CD8-positive, alpha-beta memory T cell (primary cell): Measurements from ENCODE around the gene CCDC93. TPM values are rescaled to one million over a fixed set of nuclear protein-coding genes. Genes with fewer than 3 reads are reported as not detected.
"Not testable (repeated sequence)": the region's sequence is repeated elsewhere in the genome, so short reads cannot be mapped to it uniquely, and the experiment has no call there.

ENCODE experiments used
- CTCF ChIA-PET: fragments of 350-600 bp; sonication (Branson Sonifier 250); formaldehyde crosslinking; loops from one replicate; lab custom pipeline; 2021; ENCODE audit warnings: antibody characterized with exemption; lab: Charles Lee
- POLR2A ChIA-PET: fragments of 350-600 bp; sonication (Branson Sonifier 250); formaldehyde crosslinking; loops from one replicate; lab custom pipeline; 2021; ENCODE audit warnings: antibody characterized with exemption; lab: Charles Lee
- DNase-seq, 5 donors: peaks; one replicate each; pipeline versions ENCODE4 v3.0.0 to v3.0.0-alpha.2; 2020 to 2022; ENCODE audit warnings: mixed read lengths in 1 of 5
- H3K27ac ChIP-seq: one replicate; pipeline ENCODE4 v1.7.0; 2013; ENCODE audit warnings: low read depth, mild to moderate bottlenecking, low read length, moderate library complexity
- H3K27me3 ChIP-seq: 2 replicates; pipeline ENCODE4 v1.7.0; 2013; ENCODE audit warnings: low read length, mild to moderate bottlenecking; ENCODE audit not compliant: insufficient read depth, poor library complexity, severe bottlenecking
- H3K36me3 ChIP-seq: 2 replicates; pipeline ENCODE4 v1.7.0; 2013; ENCODE audit warnings: mild to moderate bottlenecking, low read length, moderate library complexity; ENCODE audit not compliant: insufficient read depth
- H3K4me1 ChIP-seq: 2 replicates; pipeline ENCODE4 v1.7.0; 2013; ENCODE audit warnings: mild to moderate bottlenecking, low read length, moderate library complexity; ENCODE audit not compliant: insufficient read depth
- H3K4me3 ChIP-seq: 2 replicates; pipeline ENCODE4 v1.7.0; 2013; ENCODE audit warnings: mild to moderate bottlenecking, low read length
- H3K9me3 ChIP-seq: 2 replicates; pipeline ENCODE4 v1.7.0; 2013; ENCODE audit warnings: mild to moderate bottlenecking, low read length
- H3K27ac Mint-ChIP-seq, 8 donors: one replicate each; pipeline ENCODE4 v1.8.0; 2020 to 2021; ENCODE audit warnings: mixed read lengths in 8 of 8, mild to moderate bottlenecking in 6 of 8, inconsistent platforms in 3 of 8, moderate library complexity in 3 of 8
- H3K27me3 Mint-ChIP-seq, 2 donors: one replicate each; pipeline ENCODE4 v1.8.0; 2020 to 2021; ENCODE audit warnings: mixed read lengths in 2 of 2, mild to moderate bottlenecking in 1 of 2, moderate library complexity in 1 of 2
- H3K36me3 Mint-ChIP-seq, 3 donors: one replicate each; pipeline ENCODE4 v1.8.0; 2020 to 2021; ENCODE audit warnings: mixed read lengths in 3 of 3, inconsistent platforms in 1 of 3, mild to moderate bottlenecking in 1 of 3
- H3K4me1 Mint-ChIP-seq, 3 donors: one replicate each; pipeline ENCODE4 v1.8.0; 2020 to 2021; ENCODE audit warnings: mixed read lengths in 3 of 3, inconsistent platforms in 1 of 3, mild to moderate bottlenecking in 1 of 3
- H3K4me3 Mint-ChIP-seq, 7 donors: one replicate each; pipeline ENCODE4 v1.8.0; 2020 to 2021; ENCODE audit warnings: mixed read lengths in 7 of 7, mild to moderate bottlenecking in 6 of 7, moderate library complexity in 4 of 7, inconsistent platforms in 2 of 7
- H3K9me3 Mint-ChIP-seq, 5 donors: one replicate each; pipeline ENCODE4 v1.8.0; 2020 to 2022; ENCODE audit warnings: mixed read lengths in 5 of 5, mild to moderate bottlenecking in 3 of 5, moderate library complexity in 2 of 5, inconsistent platforms in 1 of 5
- polyA plus RNA-seq: library from polyadenylated mRNA; unstranded; fragments of 300-500 nt; fragmentation: Illumina TruSeq; gene quantifications from one replicate; pipeline ENCODE4 v1.2.3, GENCODE V29; 2021
- total RNA-seq, 2 experiments: library from RNA; stranded (reverse); gene quantifications; one replicate each; pipeline ENCODE4 v1.2.3, GENCODE V29; 2021

The CCDC93 gene
- total and polyA plus RNA-seq, 3 experiments from 2014 or later = 8.7 to 33.5 (median 32.7) TPM

DNA sequence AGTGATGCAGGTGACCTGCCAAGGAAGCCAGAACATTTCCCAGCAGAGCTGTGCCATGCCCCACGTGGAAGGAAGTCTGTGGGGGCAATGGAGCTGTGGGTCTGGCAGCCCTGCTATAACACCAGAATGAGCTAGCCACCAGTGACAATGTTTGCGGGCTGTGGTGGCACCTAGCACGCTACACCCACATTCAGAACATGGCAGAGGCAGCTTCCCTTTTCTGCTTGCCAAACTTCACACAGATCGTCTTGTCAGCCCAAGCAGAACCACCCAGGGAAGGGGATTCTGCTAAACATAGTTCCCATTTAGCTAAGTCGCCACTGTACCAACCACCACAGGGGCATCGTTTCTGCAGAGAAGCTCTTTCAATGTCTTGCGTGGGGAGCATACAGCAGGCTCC lies 27.0 kb upstream of the CCDC93 start:
- ChIA-PET CTCF (interaction anchor here (1.2 kb wide), 1 partner anchor 8 kb away, joined by 5 read pairs; no protein-coding TSS in a partner anchor), POLR2A (no interaction called here)
- Mint-ChIP-seq H3K4me3 (no peak overlapping the region), H3K36me3 (peaks cover 0 to 3% (median 0%) of the 10 kb centered on the region in 3 donors), H3K4me1 (no peaks in the 10 kb centered on the region), H3K27me3 (peaks cover 11 to 71% of the 10 kb centered on the region in 2 donors), H3K27ac (no peak overlapping the region), H3K9me3 (peaks cover 0 to 9% (median 5%) of the 10 kb centered on the region in 5 donors)
- Histone ChIP-seq H3K27me3 (peaks cover 6% of the 10 kb centered on the region), H3K27ac (no peak overlapping the region), H3K9me3 (no peaks in the 10 kb centered on the region), H3K4me3 (no peak overlapping the region), H3K4me1 (no peaks in the 10 kb centered on the region), H3K36me3 (no peaks in the 10 kb centered on the region)
- no peak for DNase-seq

DNA sequence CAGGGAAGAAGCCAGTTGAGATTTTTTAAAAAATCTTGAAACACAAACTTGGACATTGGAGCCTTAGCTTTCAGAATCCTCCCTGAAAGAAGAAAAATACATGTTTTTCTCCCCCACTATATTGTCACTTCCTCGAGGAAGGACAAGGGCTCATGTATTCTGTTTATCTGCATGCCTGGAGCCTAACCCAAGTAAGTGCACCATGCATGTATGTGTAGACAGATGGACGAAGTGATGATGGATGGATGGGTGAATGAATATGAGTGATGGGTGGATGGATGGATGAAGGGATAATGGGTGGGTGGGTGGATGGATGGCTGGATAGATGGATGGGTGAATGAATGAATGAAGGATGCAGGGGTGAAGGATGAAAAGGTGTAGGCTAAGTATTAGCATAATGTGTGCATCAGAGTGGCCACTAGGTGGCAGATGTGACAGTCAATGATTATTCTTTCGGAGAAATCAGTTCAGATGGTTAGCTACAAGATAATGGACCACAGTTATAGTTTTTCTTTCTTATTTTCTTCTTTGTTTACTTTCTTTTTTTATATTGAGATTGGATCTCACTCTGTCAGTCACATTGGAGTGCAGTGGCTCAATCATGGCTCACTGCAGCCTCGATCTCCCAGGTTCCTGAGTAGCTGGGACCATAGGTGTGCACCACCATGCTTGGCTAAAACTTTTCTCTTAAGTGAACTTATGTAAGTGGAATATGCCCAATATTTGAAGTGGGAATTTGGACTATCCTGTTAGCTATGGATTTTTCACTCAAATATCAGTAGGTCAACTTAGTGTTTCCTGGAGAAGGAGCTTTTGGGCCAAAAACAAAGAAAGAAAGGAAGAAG lies 18.5 kb upstream of the CCDC93 start:
- Histone ChIP-seq H3K27me3 (peaks cover 8% of the 10 kb centered on the region), H3K9me3 (no peaks in the 10 kb centered on the region), H3K27ac (no peak overlapping the region), H3K4me3 (no peak overlapping the region), H3K36me3 (no peaks in the 10 kb centered on the region), H3K4me1 (no peaks in the 10 kb centered on the region)
- Mint-ChIP-seq H3K27ac (peak overlapping the region in 2 of 8 donors; percentile 1 to 77), H3K36me3 (peaks cover 0 to 3% (median 0%) of the 10 kb centered on the region in 3 donors), H3K27me3 (peaks cover 23 to 71% of the 10 kb centered on the region in 2 donors), H3K4me3 (no peak overlapping the region), H3K4me1 (no peaks in the 10 kb centered on the region), H3K9me3 (peaks cover 1 to 18% (median 10%) of the 10 kb centered on the region in 5 donors)
- ChIA-PET POLR2A (no interaction called here), CTCF (interaction anchor here (0.7 to 1.7 kb wide), 10 partner anchors 8 to 47 kb away, joined by 3 to 9 read pairs (median 4); partner anchors contain the start of gene CCDC93)
- DNase-seq = peak in 3 of 5 donors; percentile 14 to 60 (median 16)

GRCh38 chr2:118031566-118031965 lies 17.7 kb upstream of the CCDC93 start:
- Mint-ChIP-seq H3K36me3 (peaks cover 0 to 2% (median 0%) of the 10 kb centered on the region in 3 donors), H3K27me3 (peaks cover 29 to 68% of the 10 kb centered on the region in 2 donors), H3K9me3 (peaks cover 1 to 14% (median 8%) of the 10 kb centered on the region in 5 donors), H3K27ac (no peak overlapping the region), H3K4me1 (no peaks in the 10 kb centered on the region), H3K4me3 (no peak overlapping the region)
- no peak for DNase-seq
- Histone ChIP-seq H3K27me3 (peaks cover 16% of the 10 kb centered on the region), H3K36me3 (no peaks in the 10 kb centered on the region), H3K4me3 (no peak overlapping the region), H3K9me3 (no peaks in the 10 kb centered on the region), H3K27ac (no peak overlapping the region), H3K4me1 (no peaks in the 10 kb centered on the region)
- POLR2A ChIA-PET = no interaction called here
- CTCF ChIA-PET = interaction anchor here (1.7 kb wide), 1 partner anchor 17 kb away, joined by 9 read pairs; the partner anchor contains the start of gene CCDC93

- CTCF ChIA-PET = interaction anchor here (1.0 to 1.2 kb wide), 2 partner anchors 34 to 37 kb away, joined by 3 read pairs; no protein-coding TSS in a partner anchor
- Histone ChIP-seq H3K4me1 (no peaks in the 10 kb centered on the region), H3K36me3 (no peaks in the 10 kb centered on the region), H3K27ac (no peak overlapping the region), H3K9me3 (no peaks in the 10 kb centered on the region), H3K27me3 (peaks cover 13% of the 10 kb centered on the region), H3K4me3 (no peak overlapping the region)
- H3K27ac Mint-ChIP-seq = no peak overlapping the region
- no peak overlapping the region for H3K4me3 Mint-ChIP-seq
- H3K36me3 Mint-ChIP-seq = peaks cover 0 to 3% (median 0%) of the 10 kb centered on the region in 3 donors
- no peak for DNase-seq
- POLR2A ChIA-PET = no interaction called here
- peaks cover 24 to 59% of the 10 kb centered on the region in 2 donors for H3K27me3 Mint-ChIP-seq
- no peaks in the 10 kb centered on the region for H3K9me3 Mint-ChIP-seq
- H3K4me1 Mint-ChIP-seq = no peaks in the 10 kb centered on the region
Measured at GRCh38 chr2:118029025-118029424, 15.2 kb upstream of the CCDC93 start.

- no peak overlapping the region for H3K27ac ChIP-seq
- H3K4me1 ChIP-seq = no peaks in the 10 kb centered on the region
- no peaks in the 10 kb centered on the region for H3K36me3 ChIP-seq
- CTCF ChIA-PET = interaction anchor here (0.8 kb wide), 1 partner anchor 12 kb away, joined by 4 read pairs; no protein-coding TSS in a partner anchor
- POLR2A ChIA-PET = no interaction called here
- no peaks in the 10 kb centered on the region for H3K9me3 ChIP-seq
- no peak for DNase-seq
- H3K27me3 ChIP-seq = no peaks in the 10 kb centered on the region
- Mint-ChIP-seq H3K27me3 (peaks cover 5 to 29% of the 10 kb centered on the region in 2 donors), H3K4me1 (no peaks in the 10 kb centered on the region), H3K36me3 (peaks cover 0 to 3% (median 0%) of the 10 kb centered on the region in 3 donors), H3K9me3 (no peaks in the 10 kb centered on the region), H3K27ac (no peak overlapping the region), H3K4me3 (no peak overlapping the region)
- H3K4me3 ChIP-seq = no peak overlapping the region
Measured at GRCh38 chr2:118021356-118021755, 7.5 kb upstream of the CCDC93 start.

DNA sequence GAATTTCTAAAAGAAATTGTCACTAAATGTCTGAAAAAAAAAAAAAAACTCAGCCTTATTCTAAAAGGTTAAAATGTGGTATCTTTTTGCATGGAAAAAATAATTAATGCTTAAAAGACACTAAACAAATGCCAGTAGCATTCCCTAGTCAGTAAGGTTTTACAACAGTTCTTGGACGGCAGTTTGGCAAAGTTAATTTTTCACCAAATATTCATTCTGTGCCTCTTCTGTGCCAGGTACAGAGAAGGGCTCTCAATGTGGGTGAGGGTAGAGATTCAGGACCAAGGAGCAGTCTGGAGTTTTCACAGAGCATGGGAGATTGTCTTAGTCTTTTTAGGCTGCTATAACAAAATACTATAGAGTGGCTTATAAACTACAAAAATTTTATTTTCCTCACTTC lies 6.0 kb upstream of the CCDC93 start:
- Histone ChIP-seq H3K4me1 (no peaks in the 10 kb centered on the region), H3K27me3 (no peaks in the 10 kb centered on the region), H3K9me3 (no peaks in the 10 kb centered on the region), H3K4me3 (no peak overlapping the region), H3K36me3 (no peaks in the 10 kb centered on the region), H3K27ac (no peak overlapping the region)
- Mint-ChIP-seq H3K27ac (no peak overlapping the region), H3K4me3 (no peak overlapping the region), H3K9me3 (no peaks in the 10 kb centered on the region), H3K4me1 (peaks cover 1 to 7% (median 2%) of the 10 kb centered on the region in 3 donors), H3K36me3 (no peaks in the 10 kb centered on the region), H3K27me3 (peaks cover 6 to 23% of the 10 kb centered on the region in 2 donors)
- ChIA-PET POLR2A (no interaction called here), CTCF (no interaction called here)
- DNase-seq = no peak

DNA sequence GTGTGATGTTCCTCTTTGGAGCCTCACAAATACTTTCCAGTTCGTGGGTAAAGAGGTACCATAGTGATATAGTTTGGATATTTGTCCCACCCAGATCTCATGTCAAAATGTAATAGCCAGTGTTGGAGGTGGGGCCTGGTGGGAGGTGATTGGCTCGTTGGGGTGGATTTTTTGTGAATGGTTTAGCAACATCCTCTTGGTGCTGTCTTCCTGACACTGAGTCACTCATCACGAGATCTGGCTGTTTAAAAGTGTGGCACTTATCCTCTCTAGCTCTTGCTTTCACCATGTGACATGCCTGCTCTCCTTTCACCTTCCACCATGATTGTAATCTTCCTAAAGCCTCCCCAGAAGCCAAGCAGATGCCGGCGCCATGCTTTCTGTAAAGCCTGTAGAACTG lies 3.0 kb upstream of the CCDC93 start:
- Histone ChIP-seq H3K36me3 (no peaks in the 10 kb centered on the region), H3K27me3 (no peaks in the 10 kb centered on the region), H3K4me3 (no peak overlapping the region), H3K9me3 (no peaks in the 10 kb centered on the region), H3K4me1 (peaks cover 11% of the 10 kb centered on the region), H3K27ac (no peak overlapping the region)
- Mint-ChIP-seq H3K27me3 (peaks cover 8 to 23% of the 10 kb centered on the region in 2 donors), H3K9me3 (no peaks in the 10 kb centered on the region), H3K36me3 (peaks cover 0 to 12% (median 0%) of the 10 kb centered on the region in 3 donors), H3K27ac (peak overlapping the region in 4 of 8 donors; percentile 10 to 53 (median 32)), H3K4me1 (peaks cover 17 to 25% (median 21%) of the 10 kb centered on the region in 3 donors), H3K4me3 (peak overlapping the region in 1 of 7 donors; percentile 96)
- POLR2A ChIA-PET = no interaction called here
- CTCF ChIA-PET = interaction anchor here (1.9 kb wide), 1 partner anchor 14 kb away, joined by 9 read pairs; no protein-coding TSS in a partner anchor
- DNase-seq = no peak

GRCh38 chr2:118015761-118016160 lies 1.9 kb upstream of the CCDC93 start:
- H3K9me3 Mint-ChIP-seq, H3K4me3 ChIP-seq, H3K9me3 ChIP-seq, H3K36me3 ChIP-seq, H3K27me3 ChIP-seq, POLR2A ChIA-PET, H3K27ac ChIP-seq, H3K27ac Mint-ChIP-seq, DNase-seq: not testable (repeated sequence)
- H3K27me3 Mint-ChIP-seq = peaks cover 8 to 23% of the 10 kb centered on the region in 2 donors
- H3K4me1 Mint-ChIP-seq = peaks cover 26 to 37% (median 32%) of the 10 kb centered on the region in 3 donors
- peaks cover 17% of the 10 kb centered on the region for H3K4me1 ChIP-seq
- peak overlapping the region in 2 of 7 donors; percentile 8 to 96 for H3K4me3 Mint-ChIP-seq
- CTCF ChIA-PET = interaction anchor here (0.6 to 3.1 kb wide), 3 partner anchors 12 to 202 kb away, joined by 3 to 30 read pairs (median 12); partner anchors contain the start of gene DDX18
- H3K36me3 Mint-ChIP-seq = peaks cover 0 to 12% (median 0%) of the 10 kb centered on the region in 3 donors
